Left lung (tissue), 14 donors: ENCODE data around the gene SH3YL1. TPM values are rescaled to one million over a fixed set of nuclear protein-coding genes. Genes with fewer than 3 reads are reported as not detected.

Experiments
- ATAC-seq: fragments of 200-7000 bp; cut with Tn5 transposase; one replicate; pipeline ENCODE4 v1.9.1; 2020; ENCODE audit warnings: moderate library complexity
- DNase-seq, 4 donors: peaks; one replicate each; pipeline ENCODE4 v3.0.0-alpha.2; 2013 to 2020
- H3K27ac ChIP-seq, 2 donors: fragments of 200-600 bp; sonication (generic) in 1 of 2; one replicate each; pipeline versions ENCODE4 v1.5.0 to v1.8.0; 2020 to 2021
- H3K27me3 ChIP-seq, 2 donors: fragments of 200-600 bp; sonication (generic) in 1 of 2; one replicate each; pipeline versions ENCODE4 v1.5.0 to v1.8.0; 2020 to 2021
- H3K36me3 ChIP-seq, 2 donors: fragments of 200-600 bp; sonication (generic) in 1 of 2; one replicate each; pipeline versions ENCODE4 v1.5.0 to v1.8.0; 2020 to 2021
- H3K4me1 ChIP-seq, 2 donors: fragments of 200-600 bp; one replicate each; pipeline ENCODE4 v1.8.0; 2021
- H3K4me3 ChIP-seq, 2 donors: fragments of 200-600 bp; sonication (generic) in 1 of 2; one replicate each; pipeline versions ENCODE4 v1.5.0 to v1.8.0; 2020 to 2021; ENCODE audit warnings: mild to moderate bottlenecking in 1 of 2
- H3K9me3 ChIP-seq, 2 donors: fragments of 200-600 bp; sonication (generic) in 1 of 2; one replicate each; pipeline versions ENCODE4 v1.5.0 to v1.8.0; 2020 to 2021
- CTCF ChIP-seq, 2 donors: fragments of 200-600 bp; sonication (generic) in 1 of 2; IDR thresholded peaks; one replicate each; pipeline versions ENCODE4 v1.5.0 to v1.8.0; 2021; ENCODE audit warnings: antibody characterized with exemption in 2 of 2
- intact Hi-C, 2 donors: fragments of 100-400 bp; cut with DNase I; formaldehyde crosslinking; loops; one replicate each; pipeline versions ENCODE4 v1.11.2 to v1.14.2; 2022
- long read RNA-seq, 12 donors: library from polyadenylated mRNA in 2 of 12; unstranded in 2 of 12; transcript quantifications; one replicate each; pipeline ENCODE4 v2.0.0 and lab custom pipeline, GENCODE V29; 2019 to 2026
- polyA plus RNA-seq, 6 donors: library from polyadenylated mRNA; unstranded; fragments of 120-200 nt; gene quantifications; one replicate each; pipeline ENCODE4 v1.2.1, GENCODE V29; 2013; ENCODE audit not compliant: insufficient read length in 6 of 6
- total RNA-seq, 2 donors: library from RNA; stranded (reverse); fragmentation: NEBNext Ultra II Directional; extraction: Animal tissue kit (Norgen Biotek cat#: 25700); gene quantifications; one replicate each; pipeline ENCODE4 v1.2.1, GENCODE V29; 2021
- donor health status: DM: no; HTN: yes; CAD: no.
- donor health status: DM: no; HTN: no; CAD: no.

SH3YL1 gene
- total RNA-seq (10 to 100 TPM; 49.1 to 96.1 TPM), polyA plus RNA-seq (100 to 1,000 TPM; 104 to 157 (median 117) TPM)
- long read RNA-seq, donor 1, transcript SH3YL1-228 (1 exons, 870 nt) = minor isoform, 9 of 36 reads
- long read RNA-seq, donor 1, transcript SH3YL1-205 (9 exons, 1,695 nt) = major isoform, 10 of 36 reads
- long read RNA-seq, donor 1, partial matches to known transcripts = 9 of 36 reads
- long read RNA-seq, donor 1, other reads (novel, unspliced or antisense) = 0 of 36 reads
- long read RNA-seq, donor 2, partial matches to known transcripts = 6 of 20 reads
- long read RNA-seq, donor 2, other reads (novel, unspliced or antisense) = 0 of 20 reads
- long read RNA-seq, donor 3, transcript SH3YL1-205 (9 exons, 1,695 nt) = major isoform, 15 of 321 reads
- long read RNA-seq, donor 3, partial matches to known transcripts = 171 of 321 reads
- long read RNA-seq, donor 3, other reads (novel, unspliced or antisense) = 126 of 321 reads
- long read RNA-seq, donor 4, transcript SH3YL1-205 (9 exons, 1,695 nt) = major isoform, 5 of 39 reads
- long read RNA-seq, donor 4, partial matches to known transcripts = 21 of 39 reads
- long read RNA-seq, donor 4, other reads (novel, unspliced or antisense) = 8 of 39 reads
- long read RNA-seq, donor 5, transcript SH3YL1-201 (10 exons, 1,763 nt) = major isoform, 9 of 168 reads
- long read RNA-seq, donor 5, partial matches to known transcripts = 47 of 168 reads
- long read RNA-seq, donor 5, other reads (novel, unspliced or antisense) = 106 of 168 reads
- long read RNA-seq, donor 6, partial matches to known transcripts = 0 of 12 reads
- long read RNA-seq, donor 6, other reads (novel, unspliced or antisense) = 0 of 12 reads
- long read RNA-seq, donor 7, transcript SH3YL1-227 (1 exons, 502 nt) = major isoform, 5 of 11 reads
- long read RNA-seq, donor 7, partial matches to known transcripts = 0 of 11 reads
- long read RNA-seq, donor 7, other reads (novel, unspliced or antisense) = 0 of 11 reads
- long read RNA-seq, donor 8, partial matches to known transcripts = 20 of 163 reads
- long read RNA-seq, donor 8, other reads (novel, unspliced or antisense) = 138 of 163 reads
- long read RNA-seq, donor 9, partial matches to known transcripts = 0 of 1 reads
- long read RNA-seq, donor 9, other reads (novel, unspliced or antisense) = 0 of 1 reads
- long read RNA-seq, donor 10, partial matches to known transcripts = 4 of 6 reads
- long read RNA-seq, donor 10, other reads (novel, unspliced or antisense) = 2 of 6 reads
- long read RNA-seq, donor 11, partial matches to known transcripts = 25 of 139 reads
- long read RNA-seq, donor 11, other reads (novel, unspliced or antisense) = 109 of 139 reads
- long read RNA-seq, donor 12, transcript SH3YL1-205 (9 exons, 1,695 nt) = major isoform, 6 of 17 reads
- long read RNA-seq, donor 12, transcript SH3YL1-228 (1 exons, 870 nt) = minor isoform, 5 of 17 reads
- long read RNA-seq, donor 12, partial matches to known transcripts = 0 of 17 reads
- long read RNA-seq, donor 12, other reads (novel, unspliced or antisense) = 0 of 17 reads

DNA sequence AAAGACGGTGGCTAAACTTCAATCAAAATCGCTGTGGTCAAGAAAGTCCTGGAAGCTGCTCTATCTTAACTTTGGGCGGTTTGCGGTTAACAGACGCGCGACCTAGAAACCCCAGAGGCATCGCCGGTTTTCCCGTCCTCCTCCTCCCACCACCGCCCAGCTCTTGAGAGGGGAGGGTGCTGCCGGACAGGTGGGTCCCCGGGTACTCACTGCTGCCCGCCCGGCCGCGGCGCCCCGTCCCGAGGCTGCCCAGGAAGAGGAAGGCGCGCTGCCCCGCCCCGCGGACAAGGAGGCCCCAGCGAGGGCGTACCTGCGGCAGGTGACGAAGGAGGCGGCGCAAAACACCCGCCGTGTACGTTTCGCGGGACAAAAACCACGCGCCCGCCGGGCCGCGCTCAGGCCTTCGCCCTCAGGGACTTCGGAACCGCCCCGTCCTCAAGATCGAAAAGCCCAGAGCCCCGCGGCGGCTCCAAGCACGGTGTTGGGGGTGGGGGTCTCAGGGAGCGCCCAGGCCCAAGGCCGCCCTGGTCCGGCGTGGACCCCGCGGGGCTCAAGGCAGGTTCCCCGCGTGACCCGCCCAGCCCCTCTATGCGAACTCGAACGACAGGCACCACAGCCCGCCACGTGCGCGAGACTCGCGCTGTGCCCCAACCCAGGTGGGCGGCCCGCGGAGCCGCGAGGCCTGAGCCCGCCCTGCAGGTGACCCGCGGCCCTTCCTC lies at the start of gene SH3YL1:
SH3YL1 (minus strand) TSS at position 259 of the 719 bp plus-strand sequence; CDS start at position 211, 48 bp downstream.
- Histone ChIP-seq H3K4me3 (peak within 1 kb of the TSS; percentile 65 to 84), H3K4me1 (peaks cover 11 to 72% of the 10 kb centered on the region in 2 donors), H3K27me3 (no peaks in the 10 kb centered on the region), H3K27ac (peak within 1 kb of the TSS; percentile 81 to 85), H3K36me3 (no peaks in the 10 kb centered on the region), H3K9me3 (no peaks in the 10 kb centered on the region)
- DNase-seq (peak in 3 of 4 donors; percentile 68 to 93 (median 78)), ATAC-seq (peak; percentile 86)
- no peak for TF ChIP-seq CTCF (IDR thresholded peaks at IDR 0.05)
- intact Hi-C loops = no loop called here

DNA sequence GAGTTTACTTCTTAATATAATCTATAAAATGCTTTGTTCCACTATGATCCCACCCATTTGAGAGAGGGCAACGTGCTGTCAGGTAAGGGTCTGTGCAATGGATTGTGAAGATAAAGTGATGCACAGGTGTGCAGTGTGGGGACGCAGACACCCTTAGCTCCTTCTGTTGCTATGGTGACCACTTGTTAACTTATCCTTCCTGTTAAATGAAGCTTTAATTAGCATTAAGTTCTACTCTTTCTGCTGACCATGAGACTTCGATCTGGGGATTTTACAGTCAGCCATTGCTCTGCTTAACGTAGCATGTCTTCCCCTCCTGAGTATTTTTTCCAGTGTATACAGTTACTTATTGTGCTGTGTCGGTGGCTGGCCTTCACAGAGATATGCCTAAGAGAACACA lies 47.2 kb upstream of the SH3YL1 start:
- Histone ChIP-seq H3K4me1 (no peaks in the 10 kb centered on the region), H3K36me3 (no peaks in the 10 kb centered on the region), H3K4me3 (no peak overlapping the region), H3K27me3 (peaks cover 0 to 14% of the 10 kb centered on the region in 2 donors), H3K9me3 (no peaks in the 10 kb centered on the region), H3K27ac (no peak overlapping the region)
- no peak for TF ChIP-seq CTCF (IDR thresholded peaks at IDR 0.05)
- intact Hi-C loops = no loop called here
- ATAC-seq (no peak), DNase-seq (no peak)

- DNase-seq (no peak), ATAC-seq (no peak)
- Histone ChIP-seq H3K36me3 (no peaks in the 10 kb centered on the region), H3K9me3 (no peaks in the 10 kb centered on the region), H3K4me1 (no peaks in the 10 kb centered on the region), H3K27ac (no peak overlapping the region), H3K27me3 (peaks cover 0 to 14% of the 10 kb centered on the region in 2 donors), H3K4me3 (no peak overlapping the region)
- intact Hi-C loops = no loop called here
- no peak for TF ChIP-seq CTCF (IDR thresholded peaks at IDR 0.05)
Measured at GRCh38 chr2:309954-310510, 46.2 kb upstream of the SH3YL1 start.
